Measurements from ENCODE around the gene PPARGC1A. TPM values are rescaled to one million over a fixed set of nuclear protein-coding genes. Genes with fewer than 3 reads are reported as not detected.

The PPARGC1A gene
- total and polyA plus RNA-seq, 2 donors (not counting 3 experiments of a cell fraction or from before 2014, with no cell fraction given), result not detected

DNA sequence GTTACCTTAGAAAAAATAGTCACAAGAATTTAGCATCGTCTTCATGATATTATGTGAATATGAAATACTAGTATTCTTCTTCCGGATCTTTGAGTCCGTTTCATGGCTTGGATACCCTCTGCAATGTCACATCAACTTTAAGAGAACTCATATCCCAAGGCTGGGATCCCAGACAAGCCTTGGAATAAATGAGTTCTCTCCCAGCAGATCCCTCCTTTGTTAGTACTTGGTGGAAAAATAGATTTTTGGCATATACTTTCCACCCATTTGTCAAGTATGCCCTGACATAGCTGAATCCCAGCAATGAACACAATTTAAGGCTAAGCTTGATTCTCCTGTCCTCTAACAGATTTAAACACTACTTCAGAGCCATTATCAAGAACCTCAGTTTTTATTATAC, 144.5 kb downstream of the PPARGC1A start:
- no peak for FAIRE-seq
- H3K27ac ChIP-seq (ENCODE audit: insufficient read depth, low read depth, low read length), result no peak overlapping the region
- H3K27me3 ChIP-seq (ENCODE audit: control insufficient read depth in 2 of 2, insufficient read depth in 2 of 2, low read length in 2 of 2), result no peaks in the 10 kb centered on the region
- H3K4me1 ChIP-seq (ENCODE audit: control insufficient read depth, extremely low read depth, insufficient read depth, low read length), result no peaks in the 10 kb centered on the region
- no peaks in the 10 kb centered on the region for H3K79me2 ChIP-seq (ENCODE audit: control insufficient read depth, insufficient read depth, low read length)
- DNase-seq (ENCODE audit: low read depth, low spot score), result no peak
- H3K9me3 ChIP-seq (replicated peaks; ENCODE audit: control insufficient read depth, insufficient read depth, low read length), result no peaks in the 10 kb centered on the region
- no peak overlapping the region for H3K4me2 ChIP-seq (ENCODE audit: insufficient read depth, low read length)
- ChIA-PET POLR2A (no interaction called here), CTCF (no interaction called here)
- BruUV-seq (replicated peaks), result no TSS peak
- intact Hi-C loops (cut with micrococcal nuclease), result no loop called here
- no peaks in the 10 kb centered on the region for H3K36me3 ChIP-seq (ENCODE audit: control insufficient read depth in 2 of 2, extremely low read depth in 1 of 2, insufficient read depth in 2 of 2, low read length in 2 of 2)
- no peak overlapping the region for H3K4me3 ChIP-seq (replicated peaks in 1 of 3; ENCODE audit: insufficient read depth in 1 of 3, low read depth in 1 of 3, low read length in 3 of 3)
- TF ChIP-seq MYC (IDR thresholded peaks at IDR 0.05; ENCODE audit: low read depth, low read length) (no peak), GATA2 (IDR thresholded peaks at IDR 0.05; ENCODE audit: insufficient read depth, insufficient read length, low read depth, low read length) (no peak)
- TF ChIP-seq, protein P1, sequence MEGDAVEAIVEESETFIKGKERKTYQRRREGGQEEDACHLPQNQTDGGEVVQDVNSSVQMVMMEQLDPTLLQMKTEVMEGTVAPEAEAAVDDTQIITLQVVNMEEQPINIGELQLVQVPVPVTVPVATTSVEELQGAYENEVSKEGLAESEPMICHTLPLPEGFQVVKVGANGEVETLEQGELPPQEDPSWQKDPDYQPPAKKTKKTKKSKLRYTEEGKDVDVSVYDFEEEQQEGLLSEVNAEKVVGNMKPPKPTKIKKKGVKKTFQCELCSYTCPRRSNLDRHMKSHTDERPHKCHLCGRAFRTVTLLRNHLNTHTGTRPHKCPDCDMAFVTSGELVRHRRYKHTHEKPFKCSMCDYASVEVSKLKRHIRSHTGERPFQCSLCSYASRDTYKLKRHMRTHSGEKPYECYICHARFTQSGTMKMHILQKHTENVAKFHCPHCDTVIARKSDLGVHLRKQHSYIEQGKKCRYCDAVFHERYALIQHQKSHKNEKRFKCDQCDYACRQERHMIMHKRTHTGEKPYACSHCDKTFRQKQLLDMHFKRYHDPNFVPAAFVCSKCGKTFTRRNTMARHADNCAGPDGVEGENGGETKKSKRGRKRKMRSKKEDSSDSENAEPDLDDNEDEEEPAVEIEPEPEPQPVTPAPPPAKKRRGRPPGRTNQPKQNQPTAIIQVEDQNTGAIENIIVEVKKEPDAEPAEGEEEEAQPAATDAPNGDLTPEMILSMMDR (IDR thresholded peaks at IDR 0.05; ENCODE audit: extremely low read depth in 1 of 2, insufficient read depth in 1 of 2, low read depth in 1 of 2, low read length in 2 of 2), result no peak
- dilution Hi-C loops (cut with MboI; ENCODE audit: extremely low pct_ligation_motif_present, low sequenced_read_pairs), result no loop called here
- H2AFZ ChIP-seq (ENCODE audit: low read depth, low read length), result no peak overlapping the region
- H4K20me1 ChIP-seq (replicated peaks; ENCODE audit: control insufficient read depth, extremely low read depth, insufficient read depth, low read length), result no peaks in the 10 kb centered on the region
- no peaks in the 10 kb centered on the region for H3K9me1 ChIP-seq (replicated peaks; ENCODE audit: control insufficient read depth, extremely low read depth, insufficient read depth, low read length)
- no peak overlapping the region for H3K9ac ChIP-seq (replicated peaks; ENCODE audit: extremely low read depth, insufficient read depth, low read length)
